ENCODE measurements around the gene RAB3C. TPM values are rescaled to one million over a fixed set of nuclear protein-coding genes. Genes with fewer than 3 reads are reported as not detected.

The RAB3C gene
- total and polyA plus RNA-seq, 2 experiments from 2014 or later, result 15.0 to 30.6 TPM

DNA sequence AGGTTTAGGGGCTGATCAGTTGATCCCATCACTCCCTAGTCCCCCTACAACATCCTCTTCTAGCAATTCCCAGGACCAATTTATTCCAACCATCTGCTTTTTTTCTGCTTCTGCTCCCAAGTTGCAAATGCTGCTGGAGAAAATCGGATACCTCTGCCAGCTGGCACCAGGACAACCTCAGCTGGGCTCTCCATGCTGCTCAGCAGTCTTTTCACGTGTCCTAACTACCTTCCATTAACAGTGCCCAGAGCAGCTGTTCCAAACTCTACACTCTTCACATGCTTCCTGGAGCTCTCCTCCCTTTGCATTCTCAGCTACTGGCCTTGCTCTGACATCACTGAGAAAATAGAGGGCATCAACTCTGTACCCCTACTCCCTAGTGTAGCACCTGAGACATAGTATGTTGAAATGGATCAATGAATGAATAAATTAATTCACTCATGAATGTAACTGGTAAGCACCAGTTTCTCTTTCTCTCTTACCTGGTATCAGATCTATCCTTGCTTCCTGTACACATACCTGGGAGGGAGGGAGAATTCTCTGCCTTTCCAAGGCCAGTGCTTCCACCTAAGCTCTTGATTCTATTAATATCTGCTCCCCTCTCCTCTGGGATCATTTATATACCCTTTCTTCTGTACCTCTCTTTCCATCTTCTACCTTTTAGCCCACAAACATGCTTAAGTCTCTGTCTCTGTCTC is 191.0 kb downstream of the RAB3C start:
- H3K4me3 Mint-ChIP-seq, result no peak overlapping the region
- Histone ChIP-seq H3K9me2 (ENCODE audit: insufficient read depth) (no peaks in the 10 kb centered on the region), H3K36me3 (ENCODE audit: insufficient read depth) (no peaks in the 10 kb centered on the region), H2AFZ (no peak overlapping the region), H3K27ac (ENCODE audit: low read depth) (no peak overlapping the region), H4K20me1 (replicated peaks; ENCODE audit: insufficient read depth) (no peaks in the 10 kb centered on the region), H3K79me2 (replicated peaks; ENCODE audit: insufficient read depth) (no peaks in the 10 kb centered on the region), H3K27me3 (ENCODE audit: insufficient read depth) (no peaks in the 10 kb centered on the region), H3K4me3 (no peak overlapping the region), H3F3A (replicated peaks; ENCODE audit: low read depth) (no peaks in the 10 kb centered on the region), H3K4me2 (no peak overlapping the region), H3K4me1 (ENCODE audit: insufficient read depth) (no peaks in the 10 kb centered on the region)
- H3K9me3 Mint-ChIP-seq, result no peaks in the 10 kb centered on the region
- H3K27me3 Mint-ChIP-seq (ENCODE audit: insufficient read depth, low read depth, poor library complexity), result no peaks in the 10 kb centered on the region
- H3K27ac Mint-ChIP-seq, result no peak overlapping the region
- DNase-seq (ENCODE audit: low spot score) (no peak), ATAC-seq (no peak)
- no peaks in the 10 kb centered on the region for H3K4me1 Mint-ChIP-seq
- TF ChIP-seq, protein P1, sequence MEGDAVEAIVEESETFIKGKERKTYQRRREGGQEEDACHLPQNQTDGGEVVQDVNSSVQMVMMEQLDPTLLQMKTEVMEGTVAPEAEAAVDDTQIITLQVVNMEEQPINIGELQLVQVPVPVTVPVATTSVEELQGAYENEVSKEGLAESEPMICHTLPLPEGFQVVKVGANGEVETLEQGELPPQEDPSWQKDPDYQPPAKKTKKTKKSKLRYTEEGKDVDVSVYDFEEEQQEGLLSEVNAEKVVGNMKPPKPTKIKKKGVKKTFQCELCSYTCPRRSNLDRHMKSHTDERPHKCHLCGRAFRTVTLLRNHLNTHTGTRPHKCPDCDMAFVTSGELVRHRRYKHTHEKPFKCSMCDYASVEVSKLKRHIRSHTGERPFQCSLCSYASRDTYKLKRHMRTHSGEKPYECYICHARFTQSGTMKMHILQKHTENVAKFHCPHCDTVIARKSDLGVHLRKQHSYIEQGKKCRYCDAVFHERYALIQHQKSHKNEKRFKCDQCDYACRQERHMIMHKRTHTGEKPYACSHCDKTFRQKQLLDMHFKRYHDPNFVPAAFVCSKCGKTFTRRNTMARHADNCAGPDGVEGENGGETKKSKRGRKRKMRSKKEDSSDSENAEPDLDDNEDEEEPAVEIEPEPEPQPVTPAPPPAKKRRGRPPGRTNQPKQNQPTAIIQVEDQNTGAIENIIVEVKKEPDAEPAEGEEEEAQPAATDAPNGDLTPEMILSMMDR (conservative IDR thresholded peaks at IDR 0.05; ENCODE audit: low read depth in 2 of 2), result no peak
- TF ChIP-seq EZH2 (IDR thresholded peaks at IDR 0.05; ENCODE audit: low read depth, unreplicated experiment), result no peak
- TF ChIP-seq JUNB (IDR thresholded peaks at IDR 0.05; ENCODE audit: unreplicated experiment), result no peak
- no peak for TF ChIP-seq POLR2AphosphoS5 (IDR thresholded peaks at IDR 0.05; ENCODE audit: low read depth)
- no peak for TF ChIP-seq EZH2phosphoT487 (IDR thresholded peaks at IDR 0.05; ENCODE audit: unreplicated experiment)
- TF ChIP-seq, protein P2, sequence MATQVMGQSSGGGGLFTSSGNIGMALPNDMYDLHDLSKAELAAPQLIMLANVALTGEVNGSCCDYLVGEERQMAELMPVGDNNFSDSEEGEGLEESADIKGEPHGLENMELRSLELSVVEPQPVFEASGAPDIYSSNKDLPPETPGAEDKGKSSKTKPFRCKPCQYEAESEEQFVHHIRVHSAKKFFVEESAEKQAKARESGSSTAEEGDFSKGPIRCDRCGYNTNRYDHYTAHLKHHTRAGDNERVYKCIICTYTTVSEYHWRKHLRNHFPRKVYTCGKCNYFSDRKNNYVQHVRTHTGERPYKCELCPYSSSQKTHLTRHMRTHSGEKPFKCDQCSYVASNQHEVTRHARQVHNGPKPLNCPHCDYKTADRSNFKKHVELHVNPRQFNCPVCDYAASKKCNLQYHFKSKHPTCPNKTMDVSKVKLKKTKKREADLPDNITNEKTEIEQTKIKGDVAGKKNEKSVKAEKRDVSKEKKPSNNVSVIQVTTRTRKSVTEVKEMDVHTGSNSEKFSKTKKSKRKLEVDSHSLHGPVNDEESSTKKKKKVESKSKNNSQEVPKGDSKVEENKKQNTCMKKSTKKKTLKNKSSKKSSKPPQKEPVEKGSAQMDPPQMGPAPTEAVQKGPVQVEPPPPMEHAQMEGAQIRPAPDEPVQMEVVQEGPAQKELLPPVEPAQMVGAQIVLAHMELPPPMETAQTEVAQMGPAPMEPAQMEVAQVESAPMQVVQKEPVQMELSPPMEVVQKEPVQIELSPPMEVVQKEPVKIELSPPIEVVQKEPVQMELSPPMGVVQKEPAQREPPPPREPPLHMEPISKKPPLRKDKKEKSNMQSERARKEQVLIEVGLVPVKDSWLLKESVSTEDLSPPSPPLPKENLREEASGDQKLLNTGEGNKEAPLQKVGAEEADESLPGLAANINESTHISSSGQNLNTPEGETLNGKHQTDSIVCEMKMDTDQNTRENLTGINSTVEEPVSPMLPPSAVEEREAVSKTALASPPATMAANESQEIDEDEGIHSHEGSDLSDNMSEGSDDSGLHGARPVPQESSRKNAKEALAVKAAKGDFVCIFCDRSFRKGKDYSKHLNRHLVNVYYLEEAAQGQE (IDR thresholded peaks at IDR 0.05; ENCODE audit: unreplicated experiment), result no peak
- no peak for TF ChIP-seq CREB1 (CRISPR knock-in tag; IDR thresholded peaks at IDR 0.05; ENCODE audit: low read depth)
- no peak for TF ChIP-seq ZNF331 (CRISPR knock-in tag; IDR thresholded peaks at IDR 0.05; ENCODE audit: low read depth)
- TF ChIP-seq NANOG (IDR thresholded peaks at IDR 0.05; ENCODE audit: borderline replicate concordance), result no peak
- TF ChIP-seq, protein P3, sequence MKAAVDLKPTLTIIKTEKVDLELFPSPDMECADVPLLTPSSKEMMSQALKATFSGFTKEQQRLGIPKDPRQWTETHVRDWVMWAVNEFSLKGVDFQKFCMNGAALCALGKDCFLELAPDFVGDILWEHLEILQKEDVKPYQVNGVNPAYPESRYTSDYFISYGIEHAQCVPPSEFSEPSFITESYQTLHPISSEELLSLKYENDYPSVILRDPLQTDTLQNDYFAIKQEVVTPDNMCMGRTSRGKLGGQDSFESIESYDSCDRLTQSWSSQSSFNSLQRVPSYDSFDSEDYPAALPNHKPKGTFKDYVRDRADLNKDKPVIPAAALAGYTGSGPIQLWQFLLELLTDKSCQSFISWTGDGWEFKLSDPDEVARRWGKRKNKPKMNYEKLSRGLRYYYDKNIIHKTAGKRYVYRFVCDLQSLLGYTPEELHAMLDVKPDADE (IDR thresholded peaks at IDR 0.05), result no peak
- TF ChIP-seq, protein P4, sequence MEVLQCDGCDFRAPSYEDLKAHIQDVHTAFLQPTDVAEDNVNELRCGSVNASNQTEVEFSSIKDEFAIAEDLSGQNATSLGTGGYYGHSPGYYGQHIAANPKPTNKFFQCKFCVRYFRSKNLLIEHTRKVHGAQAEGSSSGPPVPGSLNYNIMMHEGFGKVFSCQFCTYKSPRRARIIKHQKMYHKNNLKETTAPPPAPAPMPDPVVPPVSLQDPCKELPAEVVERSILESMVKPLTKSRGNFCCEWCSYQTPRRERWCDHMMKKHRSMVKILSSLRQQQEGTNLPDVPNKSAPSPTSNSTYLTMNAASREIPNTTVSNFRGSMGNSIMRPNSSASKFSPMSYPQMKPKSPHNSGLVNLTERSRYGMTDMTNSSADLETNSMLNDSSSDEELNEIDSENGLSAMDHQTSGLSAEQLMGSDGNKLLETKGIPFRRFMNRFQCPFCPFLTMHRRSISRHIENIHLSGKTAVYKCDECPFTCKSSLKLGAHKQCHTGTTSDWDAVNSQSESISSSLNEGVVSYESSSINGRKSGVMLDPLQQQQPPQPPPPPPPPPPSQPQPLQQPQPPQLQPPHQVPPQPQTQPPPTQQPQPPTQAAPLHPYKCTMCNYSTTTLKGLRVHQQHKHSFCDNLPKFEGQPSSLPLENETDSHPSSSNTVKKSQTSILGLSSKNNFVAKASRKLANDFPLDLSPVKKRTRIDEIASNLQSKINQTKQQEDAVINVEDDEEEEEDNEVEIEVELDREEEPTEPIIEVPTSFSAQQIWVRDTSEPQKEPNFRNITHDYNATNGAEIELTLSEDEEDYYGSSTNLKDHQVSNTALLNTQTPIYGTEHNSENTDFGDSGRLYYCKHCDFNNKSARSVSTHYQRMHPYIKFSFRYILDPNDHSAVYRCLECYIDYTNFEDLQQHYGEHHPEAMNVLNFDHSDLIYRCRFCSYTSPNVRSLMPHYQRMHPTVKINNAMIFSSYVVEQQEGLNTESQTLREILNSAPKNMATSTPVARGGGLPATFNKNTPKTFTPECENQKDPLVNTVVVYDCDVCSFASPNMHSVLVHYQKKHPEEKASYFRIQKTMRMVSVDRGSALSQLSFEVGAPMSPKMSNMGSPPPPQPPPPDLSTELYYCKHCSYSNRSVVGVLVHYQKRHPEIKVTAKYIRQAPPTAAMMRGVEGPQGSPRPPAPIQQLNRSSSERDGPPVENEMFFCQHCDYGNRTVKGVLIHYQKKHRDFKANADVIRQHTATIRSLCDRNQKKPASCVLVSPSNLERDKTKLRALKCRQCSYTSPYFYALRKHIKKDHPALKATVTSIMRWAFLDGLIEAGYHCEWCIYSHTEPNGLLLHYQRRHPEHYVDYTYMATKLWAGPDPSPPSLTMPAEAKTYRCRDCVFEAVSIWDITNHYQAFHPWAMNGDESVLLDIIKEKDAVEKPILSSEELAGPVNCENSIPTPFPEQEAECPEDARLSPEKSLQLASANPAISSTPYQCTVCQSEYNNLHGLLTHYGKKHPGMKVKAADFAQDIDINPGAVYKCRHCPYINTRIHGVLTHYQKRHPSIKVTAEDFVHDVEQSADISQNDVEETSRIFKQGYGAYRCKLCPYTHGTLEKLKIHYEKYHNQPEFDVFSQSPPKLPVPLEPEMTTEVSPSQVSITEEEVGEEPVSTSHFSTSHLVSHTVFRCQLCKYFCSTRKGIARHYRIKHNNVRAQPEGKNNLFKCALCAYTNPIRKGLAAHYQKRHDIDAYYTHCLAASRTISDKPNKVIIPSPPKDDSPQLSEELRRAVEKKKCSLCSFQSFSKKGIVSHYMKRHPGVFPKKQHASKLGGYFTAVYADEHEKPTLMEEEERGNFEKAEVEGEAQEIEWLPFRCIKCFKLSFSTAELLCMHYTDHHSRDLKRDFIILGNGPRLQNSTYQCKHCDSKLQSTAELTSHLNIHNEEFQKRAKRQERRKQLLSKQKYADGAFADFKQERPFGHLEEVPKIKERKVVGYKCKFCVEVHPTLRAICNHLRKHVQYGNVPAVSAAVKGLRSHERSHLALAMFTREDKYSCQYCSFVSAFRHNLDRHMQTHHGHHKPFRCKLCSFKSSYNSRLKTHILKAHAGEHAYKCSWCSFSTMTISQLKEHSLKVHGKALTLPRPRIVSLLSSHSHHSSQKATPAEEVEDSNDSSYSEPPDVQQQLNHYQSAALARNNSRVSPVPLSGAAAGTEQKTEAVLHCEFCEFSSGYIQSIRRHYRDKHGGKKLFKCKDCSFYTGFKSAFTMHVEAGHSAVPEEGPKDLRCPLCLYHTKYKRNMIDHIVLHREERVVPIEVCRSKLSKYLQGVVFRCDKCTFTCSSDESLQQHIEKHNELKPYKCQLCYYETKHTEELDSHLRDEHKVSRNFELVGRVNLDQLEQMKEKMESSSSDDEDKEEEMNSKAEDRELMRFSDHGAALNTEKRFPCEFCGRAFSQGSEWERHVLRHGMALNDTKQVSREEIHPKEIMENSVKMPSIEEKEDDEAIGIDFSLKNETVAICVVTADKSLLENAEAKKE (CRISPR knock-in tag; IDR thresholded peaks at IDR 0.05), result no peak
- no peak for TF ChIP-seq ZNF114 (CRISPR knock-in tag; IDR thresholded peaks at IDR 0.05)
- TF ChIP-seq STAT1 (IDR thresholded peaks at IDR 0.05; ENCODE audit: unreplicated experiment), result no peak
- H3K36me3 Mint-ChIP-seq (ENCODE audit: low read depth), result no peaks in the 10 kb centered on the region
